GM12878 (cell line): Measurements from ENCODE around the gene PAX7. TPM values are rescaled to one million over a fixed set of nuclear protein-coding genes. Genes with fewer than 3 reads are reported as not detected.

Experiments used
- BCL3 ChIP-seq: IDR thresholded peaks from 2 replicates; pipeline ENCODE4 v1.6.1; 2011; ENCODE audit warnings: borderline replicate concordance, low read depth, mild to moderate bottlenecking, moderate library complexity, low read length; ENCODE audit not compliant: insufficient read depth, poor library complexity, severe bottlenecking
- CBFB ChIP-seq: IDR thresholded peaks from 2 replicates; pipeline ENCODE4 v1.6.1; 2016; ENCODE audit warnings: antibody characterized with exemption, low read depth
- PML ChIP-seq: IDR thresholded peaks from 2 replicates; pipeline ENCODE4 v1.6.1; 2012; ENCODE audit warnings: low read length, inconsistent platforms
- RB1 ChIP-seq: fragments of 450-650 bp; formaldehyde crosslinking; IDR thresholded peaks from 2 replicates; pipeline ENCODE4 v1.6.1; 2017; ENCODE audit warnings: mild to moderate bottlenecking, borderline replicate concordance
- SKIL ChIP-seq: fragments of 450-650 bp; IDR thresholded peaks from 2 replicates; pipeline ENCODE4 v1.6.1; 2017; ENCODE audit warnings: mild to moderate bottlenecking, low read depth, inconsistent platforms; ENCODE audit not compliant: poor library complexity, severe bottlenecking
- ZBTB11 ChIP-seq: fragments of 450-650 bp; formaldehyde crosslinking; IDR thresholded peaks from 2 replicates; pipeline ENCODE4 v1.5.0; 2022; ENCODE audit warnings: mild to moderate bottlenecking, missing genetic modification characterization
- polyA plus RNA-seq, 11 experiments: library from polyadenylated mRNA; depleted of rRNA in 4 of 11; unstranded in 6 of 11; stranded (reverse) in 5 of 11; fragments of >200 nt; fragmentation: Nextera tagmentation in 4 of 11; fragmentation: Illumina TruSeq in 1 of 11; extraction: Ambion mirVana in 4 of 11; extraction: Trizol in 1 of 11; gene quantifications; 1 replicate in 1 of 11; 2 replicates in 10 of 11; pipeline versions ENCODE4 v1.2.1 to v1.2.3, GENCODE V29; 2011 to 2016; ENCODE audit warnings: inconsistent platforms in 2 of 11, missing spikeins in 2 of 11, low read depth in 1 of 11
- total RNA-seq, 4 experiments: library from RNA; depleted of rRNA in 3 of 4; stranded (reverse); fragments of >200 nt in 3 of 4; fragmentation: Illumina TruSeq in 1 of 4; extraction: Trizol in 1 of 4; gene quantifications; 2 replicates each; pipeline versions ENCODE4 v1.2.1 to v1.2.3, GENCODE V29; 2013 to 2021

Gene PAX7
- total and polyA plus RNA-seq, 10 of the 15 experiments (the other 5 are each of a cell fraction or from before 2014, with no cell fraction given) = not detected

- TF ChIP-seq PML = no peak
- no peak for TF ChIP-seq ZBTB11
- TF ChIP-seq BCL3 = no peak
- no peak for TF ChIP-seq SKIL
- TF ChIP-seq RB1 = no peak
- no peak for TF ChIP-seq CBFB
- TF ChIP-seq, all 136 proteins: peak for 0
Measured at GRCh38 chr1:18652791-18653190, 22.1 kb downstream of the PAX7 start (continued).
